A673 (cell line): Measurements from ENCODE around the gene SLCO1A2. TPM values are rescaled to one million over a fixed set of nuclear protein-coding genes. Genes with fewer than 3 reads are reported as not detected.

ENCODE experiments used
- BruUV-seq: library from RNA; stranded (reverse); fragments of 400-500 nt; replicated peaks from 2 replicates; lab custom pipeline; 2021; lab: Mats Ljungman, UMichigan
- CTCF ChIA-PET: fragments of 300-600 bp; sonication (Branson Sonifier 250); formaldehyde crosslinking; loops from one replicate; lab custom pipeline; 2022; ENCODE audit warnings: antibody characterized with exemption; lab: Charles Lee
- POLR2A ChIA-PET: fragments of 300-600 bp; sonication (Branson Sonifier 250); formaldehyde crosslinking; loops from one replicate; lab custom pipeline; 2022; ENCODE audit warnings: antibody characterized with exemption; ENCODE audit not compliant: low non-redundant PET; lab: Charles Lee
- DNase-seq: peaks from one replicate; pipeline ENCODE4 v3.0.0-alpha.2; 2015; ENCODE audit warnings: low spot score
- H3K27ac ChIP-seq: fragments of 200-600 bp; sonication (generic); 2 replicates; pipeline ENCODE4 v1.5.1; 2016; ENCODE audit warnings: mixed run types, low read depth, mild to moderate bottlenecking, mixed read lengths, antibody characterized with exemption, low read length; ENCODE audit not compliant: poor library complexity, severe bottlenecking
- H3K27me3 ChIP-seq: fragments of 200-600 bp; sonication (generic); replicated peaks from 2 replicates; pipeline ENCODE4 v1.6.1; 2017; ENCODE audit warnings: mixed run types, low read depth, mild to moderate bottlenecking, mixed read lengths, antibody characterized with exemption, low read length; ENCODE audit not compliant: insufficient read depth, poor library complexity
- H3K36me3 ChIP-seq: fragments of 200-600 bp; sonication (generic); 2 replicates; pipeline ENCODE4 v1.6.1; 2016; ENCODE audit warnings: mixed run types, mild to moderate bottlenecking, mixed read lengths, antibody characterized with exemption, low read length; ENCODE audit not compliant: insufficient read depth, poor library complexity, severe bottlenecking
- H3K4me1 ChIP-seq: fragments of 200-600 bp; sonication (generic); 2 replicates; pipeline ENCODE4 v1.6.1; 2017; ENCODE audit warnings: mixed run types, mild to moderate bottlenecking, mixed read lengths, antibody characterized with exemption, low read length; ENCODE audit not compliant: insufficient read depth, poor library complexity, severe bottlenecking
- H3K4me3 ChIP-seq: fragments of 200-600 bp; sonication (generic); 2 replicates; pipeline ENCODE4 v1.5.1; 2016; ENCODE audit warnings: low read depth, mixed run types, mild to moderate bottlenecking, mixed read lengths, low read length; ENCODE audit not compliant: poor library complexity, severe bottlenecking
- H3K9me3 ChIP-seq: fragments of 200-600 bp; sonication (generic); 2 replicates; pipeline ENCODE4 v1.6.1; 2016; ENCODE audit warnings: mixed run types, low read depth, mild to moderate bottlenecking, mixed read lengths, antibody characterized with exemption, low read length; ENCODE audit not compliant: poor library complexity, severe bottlenecking
- EZH2 ChIP-seq: fragments of 200-600 bp; sonication (generic); IDR thresholded peaks from 2 replicates; pipeline ENCODE4 v1.6.1; 2017; ENCODE audit warnings: borderline replicate concordance, low read depth, mild to moderate bottlenecking, mixed read lengths, antibody characterized with exemption, low read length; ENCODE audit not compliant: poor library complexity, severe bottlenecking
- intact Hi-C: fragments of 100-400 bp; cut with micrococcal nuclease; formaldehyde crosslinking; loops from one replicate; pipeline ENCODE4 v1.10.0; 2022; ENCODE audit not compliant: unreplicated experiment
- total RNA-seq: library from RNA; stranded (reverse); gene quantifications from 2 replicates; pipeline ENCODE4 v1.2.3, GENCODE V29; 2021
- TF ChIP-seq, protein P1 (sequence below): fragments of 300-800, 200-600 bp; sonication (generic); conservative IDR thresholded peaks from 2 replicates; pipeline ENCODE4 v1.5.1; 2017; ENCODE audit warnings: low read depth, mild to moderate bottlenecking, antibody characterized with exemption, low read length, moderate library complexity, mixed read lengths

The SLCO1A2 gene
- total RNA-seq, 1 experiment from 2014 or later: not detected

DNA sequence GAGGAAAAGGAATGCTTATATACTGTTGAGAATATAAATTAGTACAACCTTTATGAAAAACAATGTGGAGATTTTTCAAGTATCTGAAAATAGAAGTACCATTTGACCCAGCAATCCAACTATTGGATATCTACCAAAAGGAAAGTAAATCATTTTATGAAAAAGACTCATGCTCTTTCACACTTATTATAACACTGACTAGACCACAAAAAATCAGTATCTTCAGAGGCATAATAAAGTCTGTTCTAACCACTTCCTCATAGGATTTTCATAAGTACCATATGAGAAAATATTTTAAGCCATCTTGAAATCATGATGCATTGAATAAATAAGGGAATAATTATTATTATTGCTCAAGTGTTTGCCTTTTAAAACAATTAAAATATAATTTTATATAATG is 112.9 kb downstream of the SLCO1A2 start:
- H3K9me3 ChIP-seq: no peaks in the 10 kb centered on the region
- CTCF ChIA-PET: no interaction called here
- H3K4me1 ChIP-seq: no peaks in the 10 kb centered on the region
- DNase-seq: no peak
- BruUV-seq: no TSS peak
- TF ChIP-seq EZH2: no peak
- TF ChIP-seq, protein P1, sequence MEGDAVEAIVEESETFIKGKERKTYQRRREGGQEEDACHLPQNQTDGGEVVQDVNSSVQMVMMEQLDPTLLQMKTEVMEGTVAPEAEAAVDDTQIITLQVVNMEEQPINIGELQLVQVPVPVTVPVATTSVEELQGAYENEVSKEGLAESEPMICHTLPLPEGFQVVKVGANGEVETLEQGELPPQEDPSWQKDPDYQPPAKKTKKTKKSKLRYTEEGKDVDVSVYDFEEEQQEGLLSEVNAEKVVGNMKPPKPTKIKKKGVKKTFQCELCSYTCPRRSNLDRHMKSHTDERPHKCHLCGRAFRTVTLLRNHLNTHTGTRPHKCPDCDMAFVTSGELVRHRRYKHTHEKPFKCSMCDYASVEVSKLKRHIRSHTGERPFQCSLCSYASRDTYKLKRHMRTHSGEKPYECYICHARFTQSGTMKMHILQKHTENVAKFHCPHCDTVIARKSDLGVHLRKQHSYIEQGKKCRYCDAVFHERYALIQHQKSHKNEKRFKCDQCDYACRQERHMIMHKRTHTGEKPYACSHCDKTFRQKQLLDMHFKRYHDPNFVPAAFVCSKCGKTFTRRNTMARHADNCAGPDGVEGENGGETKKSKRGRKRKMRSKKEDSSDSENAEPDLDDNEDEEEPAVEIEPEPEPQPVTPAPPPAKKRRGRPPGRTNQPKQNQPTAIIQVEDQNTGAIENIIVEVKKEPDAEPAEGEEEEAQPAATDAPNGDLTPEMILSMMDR: no peak
- POLR2A ChIA-PET: no interaction called here
- no peak overlapping the region for H3K4me3 ChIP-seq
- no peaks in the 10 kb centered on the region for H3K27me3 ChIP-seq
- intact Hi-C loops: no loop called here
- no peaks in the 10 kb centered on the region for H3K36me3 ChIP-seq
- no peak overlapping the region for H3K27ac ChIP-seq

DNA sequence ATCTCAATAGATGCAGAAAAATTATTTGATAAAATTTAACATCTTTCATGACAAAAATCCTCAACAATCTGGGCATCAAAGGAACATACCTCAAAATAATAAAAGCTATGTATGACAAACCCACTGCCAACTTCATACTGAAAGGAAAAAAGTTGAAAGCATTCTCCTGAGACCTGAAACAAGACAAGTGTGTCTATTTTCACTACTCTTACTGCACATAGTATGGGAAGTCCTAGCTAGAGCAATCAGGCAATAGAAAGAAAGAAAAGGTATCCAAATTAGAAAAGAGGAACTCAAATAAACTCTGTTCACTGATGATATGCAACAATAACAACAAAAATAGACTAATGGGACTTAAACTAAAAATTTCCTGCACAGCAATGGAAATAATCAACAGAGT is 113.6 kb downstream of the SLCO1A2 start:
- Histone ChIP-seq H3K4me1 (no peaks in the 10 kb centered on the region), H3K27me3 (no peaks in the 10 kb centered on the region), H3K27ac (no peak overlapping the region), H3K9me3 (no peaks in the 10 kb centered on the region), H3K36me3 (no peaks in the 10 kb centered on the region), H3K4me3 (no peak overlapping the region)
- DNase-seq: no peak
- BruUV-seq: no TSS peak
- TF ChIP-seq EZH2: no peak
- TF ChIP-seq, protein P1: no peak
- ChIA-PET CTCF (no interaction called here), POLR2A (no interaction called here)
- intact Hi-C loops: no loop called here

DNA sequence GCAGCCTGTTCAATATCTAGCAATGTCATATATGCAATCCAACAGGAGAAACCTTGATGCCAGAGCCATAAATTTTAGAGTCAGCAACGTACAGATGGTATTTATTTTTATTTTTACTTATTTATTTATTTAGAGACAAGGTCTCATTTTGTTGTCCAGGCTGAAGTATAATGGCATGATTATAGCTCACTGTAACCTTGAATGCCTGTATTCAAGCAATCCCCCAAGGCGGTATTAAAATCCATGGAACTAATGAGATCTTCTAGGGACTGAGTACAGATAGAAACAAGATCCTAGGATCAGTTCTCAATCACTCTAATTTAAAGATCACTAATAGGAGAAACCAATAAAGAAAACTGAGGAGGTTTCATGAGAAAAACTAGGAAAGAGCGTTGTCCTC is 114.5 kb downstream of the SLCO1A2 start:
- no peaks in the 10 kb centered on the region for H3K36me3 ChIP-seq
- ChIA-PET CTCF (no interaction called here), POLR2A (no interaction called here)
- TF ChIP-seq EZH2: no peak
- TF ChIP-seq, protein P1: no peak
- H3K4me3 ChIP-seq: no peak overlapping the region
- no peaks in the 10 kb centered on the region for H3K9me3 ChIP-seq
- H3K27ac ChIP-seq: no peak overlapping the region
- no peaks in the 10 kb centered on the region for H3K27me3 ChIP-seq
- no TSS peak for BruUV-seq
- H3K4me1 ChIP-seq: no peaks in the 10 kb centered on the region
- DNase-seq: no peak
- intact Hi-C loops: no loop called here
